NCI-H774 (cell line): Measurements from ENCODE around the gene ZC3H18.
"Not testable (repeated sequence)": the region's sequence is repeated elsewhere in the genome, so short reads cannot be mapped to it uniquely, and the experiment has no call there.

ENCODE experiments used
- DNase-seq: peaks from one replicate; lab custom pipeline; 2025; lab: John Stamatoyannopoulos, UW

ZC3H18 gene

DNA sequence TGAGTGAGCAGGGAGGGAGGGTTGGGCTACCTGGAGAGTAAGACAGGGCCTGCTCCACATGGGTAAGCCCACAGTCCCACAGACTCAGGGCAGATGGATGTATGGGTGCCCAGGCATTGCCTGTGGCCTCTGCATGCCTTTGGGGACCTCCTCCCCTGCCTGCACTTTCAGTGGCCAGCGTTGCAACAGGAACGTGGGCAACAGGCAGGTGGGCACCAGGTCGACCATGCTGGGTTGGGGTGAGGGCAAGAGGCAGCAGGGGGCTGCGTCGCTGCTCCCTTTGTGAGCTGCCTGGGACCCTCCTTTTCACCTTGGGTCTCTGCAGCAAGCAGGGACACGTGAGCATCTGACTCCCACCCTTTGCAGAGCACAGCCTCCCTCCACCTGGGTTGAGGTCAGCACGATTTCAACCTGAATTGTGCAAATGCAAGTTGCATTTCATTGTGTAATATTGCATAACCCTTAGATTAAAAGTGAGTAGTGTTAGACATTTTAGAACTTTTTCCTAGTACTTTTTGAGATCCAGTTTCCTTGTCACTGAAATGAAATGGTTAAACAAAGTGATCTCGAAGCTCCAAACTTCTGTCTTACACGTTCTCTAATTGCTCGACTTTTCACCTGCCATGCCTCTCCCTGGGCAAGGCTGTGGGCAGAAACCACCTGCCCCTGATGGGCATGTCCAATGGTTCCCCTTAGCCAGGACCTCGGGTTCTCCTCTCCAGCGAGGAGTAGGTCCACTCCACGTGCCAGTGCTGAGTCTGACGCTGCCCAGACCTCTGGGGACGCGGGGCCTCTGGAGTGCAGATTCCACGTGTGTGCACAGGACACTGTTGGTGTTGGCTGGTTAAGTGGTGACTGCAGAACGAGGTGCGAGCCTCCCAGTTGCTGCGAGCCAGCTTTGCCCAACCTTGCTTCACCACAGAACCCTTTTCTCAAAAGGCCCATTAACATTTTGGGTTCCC is 35.3 kb downstream of the ZC3H18 start:
- DNase-seq: no peak

DNA sequence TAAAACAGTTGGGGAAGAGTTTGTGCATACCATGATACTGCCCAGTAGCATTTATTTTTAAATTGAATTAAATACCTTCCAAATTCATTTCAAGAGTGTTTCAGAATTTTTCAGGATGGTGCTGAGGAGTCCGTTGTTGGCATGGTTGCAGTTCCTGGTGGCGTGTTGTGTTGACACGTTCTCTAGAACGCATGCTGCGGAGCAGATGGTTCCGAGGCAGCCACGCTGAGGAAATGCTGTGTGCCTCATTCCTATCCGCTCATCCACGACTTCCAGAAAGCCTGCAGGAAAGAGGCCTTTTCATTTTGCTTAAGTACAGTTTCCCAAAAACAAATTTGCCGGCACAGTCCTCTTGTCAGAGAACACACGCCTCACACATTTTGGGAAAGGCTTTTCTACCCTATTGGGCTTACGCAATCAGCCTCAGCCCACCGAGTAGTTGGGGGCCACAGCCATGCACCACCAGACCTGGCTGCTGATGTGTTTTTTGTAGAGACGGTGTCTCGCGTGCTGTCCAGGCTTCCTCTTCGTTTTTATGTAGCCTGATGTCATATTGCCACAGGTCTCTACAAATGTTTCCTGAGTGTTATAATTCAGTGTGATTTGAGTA is 36.0 kb downstream of the ZC3H18 start:
- DNase-seq: no peak

DNA sequence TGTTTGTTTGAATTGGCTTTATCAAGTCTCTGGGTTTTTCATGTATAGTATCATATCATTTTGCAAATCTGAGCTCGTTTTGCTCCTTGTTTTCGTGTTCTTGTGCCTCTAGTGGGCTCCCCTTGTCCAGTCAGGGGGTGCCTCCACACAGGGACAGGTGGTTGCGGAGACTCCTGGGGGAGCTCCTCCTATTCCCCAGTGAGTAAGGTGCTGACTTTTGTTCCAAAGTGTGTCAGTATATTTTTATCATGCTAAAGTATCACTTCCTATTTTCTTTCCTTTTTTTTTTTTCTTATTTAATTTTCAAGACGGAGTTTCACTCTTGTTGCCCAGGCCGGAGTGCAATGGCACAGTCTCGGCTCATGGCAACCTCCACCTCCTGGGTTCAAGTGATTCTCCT is 37.9 kb downstream of the ZC3H18 start:
- no peak for DNase-seq

DNA sequence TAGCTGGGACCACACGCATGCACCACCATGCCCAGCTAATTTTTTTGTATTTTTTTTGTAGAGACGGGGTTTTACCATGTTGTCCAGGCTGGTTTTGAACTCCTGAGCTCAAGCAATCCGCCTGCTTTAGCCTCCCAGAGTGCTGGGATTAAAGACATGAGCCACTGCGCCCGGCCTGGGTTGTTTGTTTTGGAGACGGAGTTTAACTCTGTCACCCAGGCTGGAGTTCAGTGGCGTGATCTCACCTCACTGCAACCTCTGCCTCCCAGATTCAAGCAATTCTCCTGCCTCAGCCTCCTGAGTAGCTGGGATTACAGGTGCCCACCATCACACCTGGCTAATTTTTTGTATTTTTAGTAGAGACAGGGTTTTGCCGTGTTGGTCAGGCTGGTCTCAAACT is 39.2 kb downstream of the ZC3H18 start:
- DNase-seq: not testable (repeated sequence)

DNA sequence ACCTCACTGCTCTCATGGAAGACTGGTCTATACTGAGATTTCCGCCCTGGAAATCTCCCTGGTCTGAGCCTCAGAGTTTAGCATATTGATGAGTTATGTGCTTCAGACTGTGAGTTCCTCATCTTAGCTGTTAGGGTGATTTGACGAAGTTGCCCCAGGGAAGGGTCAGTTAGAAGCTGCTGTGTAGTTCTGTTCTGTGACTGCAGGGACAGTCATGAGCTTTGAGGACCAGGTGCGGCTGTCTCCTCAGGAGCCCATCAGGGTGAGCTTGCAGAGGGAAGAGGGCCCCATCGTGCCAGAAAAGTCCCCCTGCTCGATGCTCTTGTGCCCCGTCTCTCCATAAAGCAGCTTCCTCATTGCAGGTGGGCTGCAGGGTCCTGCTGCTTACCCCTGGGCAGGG is 39.9 kb downstream of the ZC3H18 start:
- no peak for DNase-seq

DNA sequence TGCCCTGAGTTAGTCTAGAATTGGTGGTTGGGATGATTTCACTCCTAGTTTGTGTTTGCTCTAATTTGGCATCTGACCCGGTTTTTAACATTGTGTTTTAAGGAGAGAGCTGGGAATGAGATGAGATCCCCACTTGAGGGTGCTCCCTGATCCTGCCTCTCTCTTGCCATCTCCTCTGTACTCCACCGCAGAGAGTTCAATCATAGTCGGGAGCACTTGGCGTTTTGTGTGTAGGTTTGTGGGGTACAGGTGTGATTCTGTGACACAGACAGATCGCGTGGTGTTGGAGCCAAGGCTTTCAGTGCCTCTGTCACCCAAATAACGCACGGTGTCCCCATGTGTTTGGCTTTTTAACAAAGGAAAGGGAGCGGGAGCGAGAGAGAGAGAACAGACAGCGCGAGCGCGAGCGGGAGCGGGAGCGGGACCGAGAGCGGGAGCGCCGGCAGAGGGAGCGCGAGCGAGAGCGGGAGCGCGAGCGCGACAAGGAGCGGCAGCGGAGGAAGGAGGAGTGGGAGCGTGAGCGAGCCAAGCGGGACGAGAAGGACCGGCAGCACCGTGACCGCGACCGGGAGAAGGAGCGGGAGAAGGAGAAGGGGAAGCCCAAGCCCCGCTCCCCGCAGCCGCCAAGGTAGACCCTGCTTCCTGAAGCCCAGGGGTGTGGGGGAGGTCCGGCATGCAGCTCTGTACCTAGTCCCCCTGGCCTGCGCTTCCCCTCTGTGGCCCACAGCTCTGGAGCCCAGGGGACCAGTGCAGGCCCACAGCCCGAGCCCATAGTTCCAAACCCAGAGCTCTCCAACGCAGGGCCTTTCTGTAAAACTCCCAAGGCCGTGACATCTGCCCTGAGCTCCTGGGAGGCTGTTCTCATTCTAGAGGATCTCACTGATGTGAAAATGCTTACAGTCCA is 41.0 kb downstream of the ZC3H18 start:
- no peak for DNase-seq

DNA sequence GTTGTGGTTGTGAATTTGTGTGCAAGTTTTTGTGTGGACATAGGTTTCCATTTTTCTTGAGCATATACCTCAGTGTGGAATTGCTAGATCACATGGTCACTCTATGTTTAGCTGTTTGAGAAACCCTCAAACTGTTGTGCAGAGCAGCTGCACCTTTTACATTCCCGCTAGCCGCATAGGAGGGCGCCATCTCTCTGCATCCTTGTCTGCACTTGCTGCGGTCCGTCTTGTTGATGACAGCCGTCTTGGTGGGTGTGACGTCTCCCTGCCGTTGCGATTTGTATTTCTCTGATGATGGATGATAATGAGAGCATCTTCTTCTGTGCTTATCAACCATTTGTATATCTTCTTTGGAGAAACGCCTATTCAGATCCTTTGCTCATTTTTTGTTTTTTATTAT is 43.1 kb downstream of the ZC3H18 start:
- DNase-seq: no peak

DNA sequence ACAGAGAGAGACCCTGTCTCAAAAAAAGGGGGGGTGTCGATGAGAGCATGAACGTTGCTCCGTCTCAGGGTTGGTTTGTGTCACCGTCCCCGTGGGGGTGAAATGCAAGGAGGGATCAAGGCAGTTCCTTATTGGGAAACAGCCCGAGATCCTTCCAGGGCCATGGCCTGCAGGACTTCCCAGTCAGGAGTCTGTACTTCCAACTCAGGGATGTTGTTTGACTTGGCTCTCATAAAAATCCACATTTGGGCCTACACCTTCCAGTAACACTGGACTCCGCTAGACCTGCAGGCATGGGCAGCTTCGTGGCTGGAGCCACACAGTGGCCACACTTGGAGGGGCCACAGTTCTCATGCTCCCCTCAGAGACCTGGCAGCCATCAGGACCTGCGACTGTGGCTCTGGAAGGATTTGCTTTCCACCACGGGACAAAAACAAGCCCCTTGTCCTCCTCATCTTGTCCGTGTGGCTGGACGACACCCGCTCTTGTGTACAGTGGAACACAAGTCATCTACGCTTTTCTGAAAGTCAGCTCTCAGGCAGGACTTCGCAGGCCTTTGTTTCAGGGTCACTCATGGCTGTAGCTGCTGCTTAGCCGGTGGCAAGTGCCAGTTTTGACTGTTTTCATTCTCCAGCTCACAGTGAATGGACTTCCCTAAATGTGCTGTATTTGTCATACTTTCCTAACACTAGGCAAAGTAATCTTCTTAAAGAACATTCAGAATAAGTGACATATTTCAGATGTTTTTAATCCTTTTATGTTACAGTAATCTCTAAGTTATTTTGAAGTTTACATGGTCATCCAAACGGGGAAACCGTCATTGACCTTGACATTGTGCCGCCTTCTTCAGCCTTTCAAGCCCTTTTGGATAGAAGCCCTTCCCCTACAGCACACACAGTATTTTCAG is 44.0 kb downstream of the ZC3H18 start:
- DNase-seq: no peak

DNA sequence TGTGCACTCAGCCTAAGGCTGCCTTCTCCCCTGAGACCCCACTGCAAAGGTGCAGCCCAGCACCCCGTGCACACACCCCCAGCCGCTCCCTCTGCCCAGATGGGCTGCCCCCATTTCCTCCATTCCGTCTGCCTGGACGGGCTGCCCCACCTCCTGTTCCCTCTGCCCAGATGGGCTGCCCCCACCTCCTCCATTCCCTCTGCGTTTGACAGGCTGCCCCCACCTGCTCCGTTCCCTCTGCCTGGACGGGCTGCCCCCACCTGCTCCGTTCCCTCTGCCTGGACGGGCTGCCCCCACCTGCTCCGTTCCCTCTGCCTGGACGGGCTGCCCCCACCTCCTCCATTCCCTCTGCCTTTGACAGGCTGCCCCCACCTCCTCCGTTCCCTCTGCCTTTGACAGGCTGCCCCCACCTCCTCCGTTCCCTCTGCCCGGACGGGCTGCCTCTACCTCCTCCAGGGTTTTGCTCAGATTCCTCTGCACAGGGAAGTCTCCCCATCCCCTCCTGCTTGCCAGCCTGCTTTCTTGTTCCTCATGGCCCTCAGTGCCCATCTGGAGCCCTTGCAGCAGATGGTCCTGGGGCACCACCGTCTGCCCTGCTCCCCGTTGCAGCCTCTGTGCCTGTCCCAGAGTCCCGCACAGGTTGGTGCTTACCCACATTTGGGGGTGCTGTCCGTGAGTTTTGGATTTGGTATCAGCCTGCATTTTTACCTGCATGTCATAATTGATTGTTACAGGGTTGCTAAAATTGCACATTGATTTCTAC is 44.8 kb downstream of the ZC3H18 start:
- DNase-seq: no peak

DNA sequence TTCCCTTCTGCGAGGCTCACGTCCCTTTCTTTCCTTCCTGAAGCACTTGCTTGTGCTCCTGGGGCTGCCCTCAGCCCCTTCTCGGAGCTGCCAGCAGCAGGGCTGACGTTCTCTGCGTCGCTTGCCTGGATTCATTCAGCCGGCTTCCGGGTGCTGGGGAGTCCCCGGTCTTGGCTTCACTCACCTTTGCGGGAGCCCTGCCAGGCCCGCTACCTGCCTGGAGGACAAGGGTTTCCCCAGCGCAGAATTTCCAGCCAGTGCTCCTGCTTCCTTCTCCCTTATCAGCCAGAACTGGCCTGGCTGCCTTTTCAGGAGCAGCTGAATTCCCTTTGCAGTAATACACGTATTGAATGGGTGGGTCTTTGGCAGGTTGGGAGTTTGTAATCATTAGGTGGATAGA is 46.1 kb downstream of the ZC3H18 start:
- DNase-seq: no peak

DNA sequence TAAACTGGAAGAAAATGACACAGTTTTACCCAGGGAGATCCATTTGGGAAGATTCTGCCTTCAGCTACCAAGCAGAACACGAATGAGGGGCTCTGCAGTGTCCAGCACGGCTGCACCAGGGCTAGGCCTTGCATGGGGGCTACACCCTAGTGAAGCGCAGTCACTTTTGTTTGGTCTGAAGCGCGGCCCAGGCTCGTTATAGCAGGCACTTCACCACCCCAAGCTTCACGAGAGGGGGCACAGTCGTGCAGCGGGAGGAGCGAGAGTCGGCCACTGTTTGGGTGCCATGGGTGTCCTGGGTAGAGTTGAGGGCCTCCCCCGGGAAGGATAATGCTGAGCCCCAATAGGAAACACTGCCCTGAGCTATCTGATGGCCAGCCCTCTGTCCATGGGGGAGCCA is 46.5 kb downstream of the ZC3H18 start:
- DNase-seq: no peak

DNA sequence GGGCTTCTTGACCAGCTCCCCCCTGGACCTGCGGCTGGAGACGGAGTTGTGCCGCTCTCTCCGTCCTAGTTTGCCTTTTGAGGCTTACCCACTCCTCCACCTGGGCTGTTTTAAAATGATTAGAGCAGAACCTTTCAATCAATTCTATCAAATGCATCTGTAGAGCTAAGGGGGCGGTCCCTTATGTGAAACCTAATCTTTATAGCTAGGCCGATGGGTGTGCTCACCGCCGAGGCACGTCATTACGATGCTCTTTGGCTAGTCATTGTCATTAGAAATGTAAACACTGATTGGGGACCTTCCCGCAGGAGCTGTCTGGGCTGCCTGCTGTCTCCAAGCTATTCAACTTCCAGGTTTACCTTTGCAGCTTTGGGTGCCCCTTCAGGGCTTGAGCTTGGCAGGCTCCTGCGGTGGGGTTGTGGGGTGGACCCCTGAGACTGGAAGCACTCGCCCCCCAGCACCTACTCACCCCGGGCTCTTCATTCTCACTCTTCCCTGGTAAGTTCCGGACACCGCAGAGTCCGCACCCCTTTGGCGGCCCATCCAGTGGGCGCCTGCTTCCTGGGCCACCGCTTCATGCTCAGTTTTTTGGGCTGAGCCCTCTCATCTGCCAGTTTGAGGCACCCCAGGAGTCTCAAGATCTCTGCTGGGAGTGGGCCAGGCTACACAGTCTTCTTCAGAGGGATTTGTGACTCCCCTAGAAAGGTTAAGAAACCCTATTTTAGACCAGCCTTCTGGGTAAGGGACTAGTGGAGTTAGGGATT is 47.2 kb downstream of the ZC3H18 start:
- DNase-seq: no peak

DNA sequence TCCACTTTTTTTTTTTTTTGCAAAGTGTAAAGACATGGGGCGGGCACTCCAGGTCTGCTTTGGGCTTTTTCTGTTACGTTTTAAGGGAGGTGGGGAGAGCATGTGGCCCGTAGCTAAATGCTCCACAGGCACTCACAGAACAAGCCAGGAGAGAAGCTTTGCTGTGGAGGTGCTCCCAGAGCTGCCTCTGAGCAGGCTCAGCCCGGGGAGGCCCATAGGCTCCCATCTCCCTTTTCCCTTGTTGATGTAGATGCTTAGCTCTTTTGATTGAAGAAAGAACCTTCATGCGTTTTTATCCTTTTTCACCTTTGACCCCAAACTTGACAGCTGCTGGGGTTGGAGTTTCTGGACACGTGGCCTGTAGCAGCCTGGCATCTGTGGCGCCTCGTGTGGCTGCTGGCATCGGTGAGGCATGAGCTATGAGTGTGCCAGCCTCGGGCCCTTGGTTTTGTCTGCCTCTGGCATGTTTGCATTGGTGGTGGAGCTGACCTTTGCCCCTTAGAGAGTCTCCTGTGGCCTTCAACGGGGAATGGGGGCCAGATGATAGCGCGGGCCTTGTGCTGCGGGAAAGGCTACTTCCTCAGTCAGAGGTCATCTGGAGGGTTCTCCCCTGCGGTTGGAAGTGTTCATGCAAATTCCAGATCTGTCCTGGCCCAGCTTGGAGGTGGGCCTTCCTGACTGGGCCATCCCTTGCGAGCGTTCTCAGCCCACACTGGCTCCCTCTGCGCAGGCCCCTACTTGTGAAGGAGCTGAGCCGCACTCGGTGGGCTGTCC is 48.2 kb downstream of the ZC3H18 start:
- no peak for DNase-seq

DNA sequence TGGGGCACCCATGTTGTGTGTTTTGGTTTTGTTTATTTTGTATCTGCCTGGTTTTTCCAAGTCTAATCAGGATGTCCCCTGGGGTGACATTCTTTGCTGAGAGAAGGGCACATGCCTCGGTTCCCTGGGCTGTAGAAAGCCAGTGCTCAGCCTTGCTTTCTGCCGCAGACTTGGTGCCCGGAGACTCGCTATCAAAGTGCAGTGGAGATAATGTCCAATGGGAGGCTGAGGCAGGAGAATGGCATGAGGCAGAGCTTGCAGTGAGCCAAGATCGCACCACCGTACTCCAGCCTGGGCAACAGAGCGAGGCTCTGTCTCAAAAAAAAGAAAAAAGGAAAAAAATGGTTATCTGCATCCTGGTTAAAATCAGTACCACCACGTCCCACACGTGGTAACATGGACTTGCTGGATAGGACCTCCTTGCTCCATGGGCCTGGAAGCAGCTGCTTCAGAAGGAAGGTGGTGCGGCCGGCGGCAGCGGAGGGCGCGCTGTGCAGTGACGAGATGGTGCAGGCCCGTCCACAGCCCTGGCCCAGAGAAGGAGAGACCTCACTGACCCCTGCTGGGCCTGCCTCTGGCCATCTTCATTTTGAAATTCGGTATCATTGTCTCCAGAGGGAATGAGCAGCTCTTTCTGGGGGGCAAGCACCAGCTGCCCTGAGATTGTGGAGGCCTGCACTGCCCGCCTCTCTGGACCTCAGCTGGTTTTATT is 48.9 kb downstream of the ZC3H18 start:
- no peak for DNase-seq

DNA sequence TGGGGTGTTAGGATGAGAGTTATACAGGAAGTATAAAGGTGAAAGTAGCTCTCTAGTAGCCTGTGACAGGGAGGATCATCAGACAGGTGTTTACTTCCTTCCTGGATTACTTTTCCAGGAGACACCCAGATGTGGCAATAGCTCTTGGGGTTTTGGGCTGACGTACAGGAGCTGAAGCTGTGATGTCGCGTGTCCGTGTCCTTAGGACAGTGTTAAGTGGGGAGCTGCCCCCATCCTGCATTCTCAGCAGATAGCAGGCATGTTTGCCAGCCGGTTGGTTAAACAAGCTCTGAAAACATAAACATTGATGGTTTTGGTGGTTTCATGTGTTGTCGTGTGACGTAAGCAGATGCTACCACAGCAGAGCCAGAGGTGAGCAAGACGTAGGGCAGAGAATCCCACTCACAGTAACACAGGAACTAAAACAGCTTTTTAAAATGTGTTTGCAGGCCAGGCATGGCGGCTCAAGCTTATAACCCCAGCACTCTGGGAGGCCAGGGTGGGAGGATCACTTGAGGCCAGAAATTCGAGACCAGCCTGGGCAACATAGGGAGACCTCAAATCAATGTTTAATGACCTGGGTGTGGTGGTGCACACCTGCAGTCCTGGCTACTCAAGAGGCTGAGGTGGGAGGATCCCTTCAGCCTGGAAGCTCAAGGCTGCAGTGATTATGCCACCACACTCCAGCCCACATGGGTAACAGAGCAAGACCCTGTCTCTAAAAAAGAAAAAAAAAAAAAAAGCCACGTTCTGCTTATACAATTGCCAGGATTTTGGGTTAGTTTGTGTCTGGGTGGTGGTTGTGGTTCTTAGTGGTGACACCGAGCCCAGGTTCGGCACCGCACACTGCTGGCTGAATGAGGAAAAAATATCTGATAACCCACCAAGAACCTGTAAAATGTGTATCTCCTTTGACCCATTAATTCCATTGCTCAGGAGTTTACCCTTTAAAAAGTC is 49.9 kb downstream of the ZC3H18 start:
- no peak for DNase-seq

DNA sequence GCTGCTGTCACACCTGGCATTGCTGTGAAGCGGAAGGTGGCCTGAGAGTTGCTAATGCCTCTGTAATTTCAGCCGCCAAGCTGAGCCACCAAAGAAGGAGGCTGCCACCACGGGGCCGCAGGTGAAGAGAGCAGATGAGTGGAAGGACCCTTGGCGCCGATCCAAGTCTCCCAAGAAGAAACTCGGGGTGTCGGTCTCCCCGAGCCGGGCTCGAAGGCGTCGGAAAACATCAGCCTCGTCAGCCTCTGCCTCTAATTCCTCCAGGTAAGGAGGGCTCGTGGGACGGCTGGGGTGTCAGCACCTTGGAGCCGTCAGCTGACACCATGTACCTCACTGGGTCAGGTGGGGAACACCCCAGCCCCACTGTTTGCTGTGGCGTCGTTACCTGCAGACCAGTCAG is 51.9 kb downstream of the ZC3H18 start:
- no peak for DNase-seq

DNA sequence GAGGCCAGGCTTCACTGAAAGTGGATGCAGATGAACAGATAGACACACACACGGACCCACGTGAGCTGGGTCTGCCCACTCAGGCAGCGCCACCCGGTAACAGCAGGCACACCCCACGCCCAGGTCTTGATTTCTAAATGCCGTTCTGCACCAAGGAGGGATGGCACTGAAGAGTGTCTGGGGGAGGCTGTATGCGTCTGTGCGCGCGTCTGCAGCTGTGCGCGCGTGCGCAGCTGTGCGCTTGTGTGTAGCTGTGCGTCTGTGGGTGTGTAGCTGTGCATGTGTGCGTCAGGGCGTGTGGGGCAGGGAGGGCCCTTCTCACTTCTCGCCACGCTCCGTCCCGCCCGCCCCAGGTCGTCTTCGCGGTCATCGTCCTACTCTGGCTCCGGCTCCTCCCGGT is 52.7 kb downstream of the ZC3H18 start:
- DNase-seq: no peak
